ENCODE data around the gene PLCH1.

The PLCH1 gene

GRCh38 chr3:155520463-155520862 is 224.4 kb downstream of the PLCH1 start:
- DNase-seq: no peak

GRCh38 chr3:155519078-155519477 is 225.8 kb downstream of the PLCH1 start:
- no peak for DNase-seq

- DNase-seq: no peak
Observed at GRCh38 chr3:155517903-155518302, 227.0 kb downstream of the PLCH1 start.

- no peak for DNase-seq
Observed at GRCh38 chr3:155516439-155516838, 228.4 kb downstream of the PLCH1 start.

GRCh38 chr3:155512867-155513261 is 232.0 kb downstream of the PLCH1 start:
- no peak for DNase-seq

GRCh38 chr3:155512175-155512866 is 232.6 kb downstream of the PLCH1 start:
- no peak for DNase-seq

GRCh38 chr3:155504682-155505081 is 240.2 kb downstream of the PLCH1 start:
- DNase-seq: no peak

GRCh38 chr3:155502630-155503029 is 242.2 kb downstream of the PLCH1 start:
- DNase-seq: no peak

- no peak for DNase-seq
Observed at GRCh38 chr3:155500194-155500818, 244.6 kb downstream of the PLCH1 start.

GRCh38 chr3:155497930-155498647 is 246.8 kb downstream of the PLCH1 start:
- no peak for DNase-seq

GRCh38 chr3:155496206-155496605 is 248.7 kb downstream of the PLCH1 start:
- DNase-seq: no peak

- no peak for DNase-seq
Observed at GRCh38 chr3:155495387-155495786, 249.5 kb downstream of the PLCH1 start.

GRCh38 chr3:155494332-155494731 is 250.5 kb downstream of the PLCH1 start:
- DNase-seq: no peak

GRCh38 chr3:155492841-155493240 is 252.0 kb downstream of the PLCH1 start:
- no peak for DNase-seq

GRCh38 chr3:155491696-155492095 is 253.2 kb downstream of the PLCH1 start:
- DNase-seq: no peak

- DNase-seq: no peak
Observed at GRCh38 chr3:155488671-155489070, 256.2 kb downstream of the PLCH1 start.

- no peak for DNase-seq
Observed at GRCh38 chr3:155485897-155486296, 259.0 kb downstream of the PLCH1 start.

GRCh38 chr3:155481591-155481990 is 263.3 kb downstream of the PLCH1 start:
- no peak for DNase-seq

GRCh38 chr3:155481089-155481488 is 263.8 kb downstream of the PLCH1 start:
- DNase-seq: no peak

GRCh38 chr3:155465664-155466063 is 279.2 kb downstream of the PLCH1 start:
- no peak for DNase-seq

- no peak for DNase-seq
Observed at GRCh38 chr3:155462672-155463071, 282.2 kb downstream of the PLCH1 start.

- no peak for DNase-seq
Observed at GRCh38 chr3:155457591-155457990, 287.3 kb downstream of the PLCH1 start.

GRCh38 chr3:155455765-155456164 is 289.1 kb downstream of the PLCH1 start:
- no peak for DNase-seq

GRCh38 chr3:155453512-155453911 is 291.4 kb downstream of the PLCH1 start:
- DNase-seq: no peak
